Stimulated activated CD4-positive, alpha-beta T cell treated with anti-CD3 and anti-CD28 coated beads, Interleukin-1b, Interleukin-23, amount 100 ng/mL, for 24 hours (primary cell): ENCODE data around the gene STX2.
"Not testable (repeated sequence)": the region's sequence is repeated elsewhere in the genome, so short reads cannot be mapped to it uniquely, and the experiment has no call there.

ENCODE experiments used
- DNase-seq, 4 experiments: peaks; one replicate each; pipeline ENCODE4 v3.0.0-alpha.2; 2020; ENCODE audit warnings: low read depth in 4 of 4, low spot score in 1 of 4

Gene STX2

DNA sequence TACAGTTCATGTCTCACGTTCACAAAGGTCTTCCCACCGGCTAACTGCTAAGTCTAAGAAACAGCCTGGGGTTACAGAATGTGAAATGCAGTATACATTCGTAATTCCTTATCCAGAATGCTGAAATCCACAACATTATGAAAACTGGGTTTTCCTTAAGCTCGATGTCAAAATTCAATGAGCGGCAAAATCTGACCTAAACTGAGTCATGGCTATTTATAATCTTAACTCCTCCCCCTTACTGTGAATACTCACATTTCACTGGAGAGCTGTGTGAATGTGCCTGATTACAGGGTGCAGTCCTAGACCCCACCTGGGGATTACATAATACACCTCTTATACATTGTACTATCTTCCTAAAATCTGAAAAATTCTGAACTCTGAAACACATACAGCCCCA, 35.3 kb downstream of the STX2 start:
- DNase-seq = no peak

DNA sequence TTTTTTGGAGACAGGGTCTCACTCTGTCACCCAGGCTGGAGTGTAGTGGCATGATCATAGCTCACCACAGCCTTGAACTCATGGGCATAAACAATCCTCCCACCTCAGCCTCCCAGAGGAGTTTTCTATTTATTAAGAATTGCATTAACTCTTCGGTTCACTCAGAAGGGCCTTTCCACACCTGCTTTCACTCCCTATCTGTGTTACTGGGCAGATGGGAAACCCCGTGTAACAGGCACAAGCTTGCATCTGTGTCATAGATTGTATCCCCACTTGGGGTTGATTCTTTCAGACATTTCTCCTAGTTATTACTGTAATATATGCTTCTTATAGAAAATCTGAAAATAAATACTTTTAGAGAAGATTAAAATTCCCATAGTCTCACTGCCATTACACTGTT, 38.7 kb downstream of the STX2 start:
- DNase-seq = no peak

DNA sequence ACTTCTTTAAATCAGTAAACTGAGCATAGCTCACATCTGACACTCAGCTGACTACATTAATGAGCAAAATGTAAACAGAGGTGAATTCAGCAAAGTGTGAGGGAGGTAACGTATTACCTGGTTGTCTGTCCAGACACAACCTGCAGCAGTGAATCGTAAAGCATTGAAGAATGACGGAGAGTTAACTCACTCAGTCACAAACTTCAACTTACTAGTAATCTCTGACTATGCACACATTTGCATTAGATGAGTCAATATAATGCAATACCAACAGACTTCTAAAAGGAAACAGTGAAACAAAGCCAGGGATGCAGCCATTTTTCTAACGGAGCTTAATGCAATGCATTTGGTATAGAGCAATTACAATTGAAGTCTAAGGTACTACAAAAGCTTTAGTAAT, 40.0 kb downstream of the STX2 start:
- DNase-seq = no peak

DNA sequence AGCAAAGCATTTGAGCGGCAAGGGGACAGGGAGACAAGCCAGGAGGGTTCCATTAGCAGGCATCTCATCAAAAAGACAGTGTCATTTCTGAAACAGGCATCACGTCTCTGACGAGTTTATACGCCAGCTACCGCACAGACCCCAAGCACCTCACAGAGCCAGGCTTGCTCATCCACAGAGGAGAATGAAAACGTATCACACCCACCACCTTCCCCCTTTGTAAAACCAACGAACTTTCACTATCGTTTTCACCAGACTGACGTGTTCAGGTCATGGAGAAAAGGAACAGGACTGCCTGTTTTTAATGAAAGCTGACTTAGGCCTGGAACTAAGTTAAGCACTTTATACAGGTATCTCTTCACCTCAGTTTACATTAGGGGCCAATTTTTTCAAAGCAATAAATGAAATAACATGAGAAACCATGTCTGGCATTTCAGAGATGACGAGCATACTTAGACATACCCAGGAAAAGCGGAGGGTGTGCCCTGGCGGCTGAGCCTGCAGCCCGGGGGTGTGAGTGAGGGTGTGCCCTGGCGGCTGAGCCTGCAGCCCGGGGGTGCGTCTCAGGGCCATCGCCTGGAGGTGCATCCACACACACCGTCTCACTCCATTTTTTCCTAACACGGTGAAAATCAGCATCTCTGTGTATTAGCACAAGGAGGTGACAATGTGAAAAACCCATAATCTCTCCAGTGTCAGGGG, 41.9 kb downstream of the STX2 start:
- peak in 3 of 4 experiments; percentile 10 to 41 (median 27) for DNase-seq

DNA sequence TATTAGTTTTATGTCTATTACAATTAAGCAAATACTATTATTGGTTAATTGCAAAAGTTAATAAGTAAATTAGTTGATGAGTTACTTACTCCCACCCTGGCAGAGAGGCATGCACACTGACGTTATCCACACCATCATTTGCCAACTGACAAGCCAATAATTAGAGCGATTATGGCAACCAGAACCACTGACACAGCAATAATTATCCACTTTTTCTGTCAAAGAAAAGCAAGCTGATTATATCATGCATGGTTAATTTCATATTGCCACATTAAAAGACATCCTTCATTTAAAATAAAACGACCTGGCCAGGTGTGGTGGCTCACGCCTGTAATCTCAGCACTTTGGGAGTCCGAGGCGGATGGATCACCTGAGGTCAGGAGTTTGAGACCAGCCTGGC, 43.1 kb downstream of the STX2 start:
- no peak for DNase-seq

DNA sequence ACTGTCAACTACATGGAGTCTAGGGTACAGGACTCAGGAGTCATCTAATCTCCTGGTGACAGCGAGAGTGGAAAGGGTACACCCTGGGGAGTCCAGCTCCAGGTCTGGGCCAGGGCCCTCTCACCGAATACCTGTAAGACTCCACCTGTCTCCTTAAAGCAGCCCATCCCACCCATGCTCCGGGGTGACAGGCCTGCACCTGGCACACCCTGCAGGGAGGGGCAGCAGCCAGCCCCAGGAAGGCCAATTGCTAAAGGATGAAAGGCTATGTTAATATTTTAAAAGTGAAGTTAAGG, 45.5 kb downstream of the STX2 start:
- DNase-seq = no peak

DNA sequence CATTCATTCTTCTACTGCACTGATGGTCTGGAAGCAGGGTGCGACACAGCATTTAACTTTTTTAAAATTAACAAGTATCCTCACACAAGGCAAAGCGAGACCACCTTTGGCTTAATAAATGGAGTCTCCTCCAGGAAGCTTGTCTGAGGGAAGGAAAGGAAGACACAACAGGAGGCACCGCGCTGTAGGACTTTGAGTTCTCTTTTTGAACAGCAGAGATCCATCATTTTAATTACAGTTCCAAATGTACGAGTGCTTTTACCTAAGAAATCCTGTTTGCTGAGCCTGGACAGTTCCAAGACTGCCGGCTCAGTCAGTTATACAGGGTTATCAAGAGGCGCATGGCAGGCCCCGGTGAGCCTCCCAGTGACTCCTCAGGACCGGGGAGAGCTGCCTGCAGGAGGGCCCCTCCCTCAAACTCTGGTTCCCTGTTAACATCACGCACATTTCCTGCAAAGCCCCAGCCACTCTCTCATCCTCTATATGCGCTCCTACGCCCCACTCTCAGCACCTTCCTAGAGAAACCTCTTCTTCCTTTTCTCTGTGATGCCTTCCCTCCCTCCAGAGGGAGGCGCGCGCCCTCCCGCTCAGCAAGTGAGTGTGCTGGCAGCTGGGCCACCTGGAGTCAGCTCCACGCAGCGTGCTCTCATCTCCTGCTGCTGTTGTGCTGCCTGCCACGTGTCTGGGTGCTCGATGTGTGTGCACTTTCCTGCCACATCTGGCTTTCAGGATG, 46.1 kb downstream of the STX2 start:
- no peak for DNase-seq

DNA sequence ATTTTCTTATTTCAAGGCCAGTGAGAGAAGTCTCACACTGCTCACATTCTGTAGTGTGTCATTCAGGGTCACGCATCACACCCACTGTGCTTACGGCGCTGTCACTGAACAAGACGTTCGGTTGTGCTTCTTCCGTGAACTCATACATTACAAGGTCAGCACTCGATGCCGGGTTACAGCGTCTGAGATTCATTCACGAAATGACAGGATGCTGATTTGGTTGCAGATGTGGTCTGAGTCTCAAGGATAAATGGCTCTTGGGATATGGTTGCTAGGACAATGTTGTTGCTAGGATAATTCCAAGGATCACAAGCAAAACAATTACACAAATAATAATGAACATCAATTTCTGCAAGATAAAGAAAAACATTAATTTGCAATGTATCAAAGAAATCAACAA, 47.4 kb downstream of the STX2 start:
- DNase-seq = no peak

DNA sequence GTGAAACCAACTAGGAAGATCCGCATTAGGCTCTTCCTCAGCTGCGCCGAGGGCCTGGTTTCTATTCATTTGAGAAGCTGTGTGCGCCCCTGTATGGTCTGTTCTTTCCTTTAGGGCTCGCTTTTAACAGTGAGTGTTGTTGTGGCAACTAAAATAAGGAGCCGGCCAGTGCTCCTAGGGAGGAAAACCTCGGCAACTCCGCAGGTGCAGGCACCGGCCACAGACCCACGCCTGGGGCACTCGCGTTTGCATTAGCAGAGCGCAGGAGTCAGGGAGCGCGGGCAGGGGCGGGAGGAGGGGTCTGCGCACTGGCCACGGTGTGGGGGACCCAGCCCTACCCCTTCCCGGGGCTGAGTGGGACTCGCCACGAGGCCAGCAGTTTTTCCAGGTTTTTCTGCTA, 50.5 kb downstream of the STX2 start:
- no peak for DNase-seq

DNA sequence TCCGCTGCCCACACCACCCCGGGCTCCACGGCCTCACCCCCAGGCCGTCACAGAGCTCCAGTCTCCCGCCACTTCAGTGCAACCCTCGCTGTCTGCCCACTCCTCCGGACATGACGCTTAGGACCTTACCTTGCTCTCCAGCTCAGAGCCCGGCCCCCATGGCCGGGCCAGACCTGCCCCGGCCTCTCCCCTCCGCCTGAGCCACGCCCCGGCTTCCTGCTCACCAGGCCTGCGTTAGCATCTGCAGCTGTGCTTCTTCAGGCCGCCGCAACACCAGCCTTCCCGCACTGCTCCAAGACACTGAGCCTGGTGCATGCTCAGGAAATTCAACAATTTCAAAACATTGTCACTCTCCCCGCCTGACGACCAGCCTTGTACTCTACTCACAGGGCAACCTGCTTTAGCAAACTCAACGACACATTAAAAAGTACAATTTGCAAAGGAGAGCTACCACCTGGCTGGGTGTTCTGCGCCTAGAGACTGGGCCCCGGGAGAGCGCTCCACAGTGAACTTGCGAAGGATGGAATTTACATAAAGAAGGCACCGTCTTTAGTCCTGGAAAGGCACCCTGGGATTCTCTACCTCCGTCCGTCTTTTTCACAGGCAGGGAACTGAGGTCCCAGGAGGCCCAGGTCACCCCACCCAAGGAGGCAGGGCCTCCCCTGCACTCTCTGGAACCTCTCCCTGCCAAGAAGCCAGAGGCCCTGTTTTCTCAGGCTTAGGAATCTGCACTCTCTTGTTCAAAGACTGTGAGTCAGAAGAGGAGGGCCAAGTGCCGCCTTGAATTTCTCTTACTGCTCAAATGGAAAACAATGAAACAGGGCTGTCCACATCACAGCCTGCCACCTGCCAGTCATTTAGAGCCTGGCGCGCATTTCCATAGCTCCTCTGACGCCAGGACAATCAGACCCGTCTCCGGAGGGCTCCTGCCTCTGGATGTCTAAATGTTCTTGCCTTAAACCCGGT, 51.3 kb downstream of the STX2 start:
- DNase-seq = no peak

DNA sequence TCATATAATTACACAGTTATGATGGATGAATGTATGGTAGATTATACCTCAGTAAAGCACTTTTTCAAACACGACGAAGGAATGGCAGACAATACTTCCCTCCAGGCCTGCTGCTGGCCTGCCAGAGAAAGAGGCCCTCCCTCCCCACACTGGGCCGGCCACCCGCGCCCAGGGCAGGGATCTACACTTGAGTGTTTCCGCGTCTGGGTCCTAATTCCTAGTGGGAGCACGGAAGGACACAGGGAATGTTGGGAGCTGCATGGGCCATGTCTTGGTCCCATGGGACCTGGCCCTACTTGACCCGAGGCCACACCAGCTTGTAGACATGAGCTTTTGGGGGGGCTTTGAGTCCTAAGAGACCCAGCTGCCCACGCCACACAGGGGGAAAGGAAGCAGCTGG, 52.0 kb downstream of the STX2 start:
- no peak for DNase-seq

DNA sequence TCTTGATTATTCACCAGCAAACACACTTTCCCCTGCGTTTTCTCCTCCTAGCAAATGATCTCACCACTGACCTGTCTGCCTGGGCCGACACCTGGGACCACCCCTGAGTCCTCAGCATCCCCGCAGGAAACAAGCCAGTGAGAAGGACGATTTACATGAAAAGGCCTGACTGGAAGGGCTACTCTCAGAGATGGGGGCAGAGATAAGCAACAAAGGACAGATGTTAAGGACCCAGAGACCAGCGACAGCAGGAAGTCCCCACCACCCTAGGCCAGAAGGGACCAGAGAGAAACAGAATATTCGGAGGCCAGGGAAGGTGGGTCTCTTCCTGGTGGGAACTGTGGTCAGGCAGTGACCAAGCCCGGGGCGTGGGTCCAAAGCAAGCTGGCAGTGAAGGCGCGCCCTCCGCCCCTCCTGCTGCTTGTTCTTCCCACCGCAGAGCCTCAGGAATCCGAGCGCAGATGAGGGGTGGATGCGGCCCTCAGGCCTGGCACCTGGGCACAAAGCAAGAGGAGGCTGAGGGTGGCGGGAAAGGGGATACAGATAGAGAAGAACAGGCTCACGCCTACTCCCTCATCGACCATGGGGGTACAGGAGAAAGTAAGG, 55.8 kb downstream of the STX2 start:
- no peak for DNase-seq

DNA sequence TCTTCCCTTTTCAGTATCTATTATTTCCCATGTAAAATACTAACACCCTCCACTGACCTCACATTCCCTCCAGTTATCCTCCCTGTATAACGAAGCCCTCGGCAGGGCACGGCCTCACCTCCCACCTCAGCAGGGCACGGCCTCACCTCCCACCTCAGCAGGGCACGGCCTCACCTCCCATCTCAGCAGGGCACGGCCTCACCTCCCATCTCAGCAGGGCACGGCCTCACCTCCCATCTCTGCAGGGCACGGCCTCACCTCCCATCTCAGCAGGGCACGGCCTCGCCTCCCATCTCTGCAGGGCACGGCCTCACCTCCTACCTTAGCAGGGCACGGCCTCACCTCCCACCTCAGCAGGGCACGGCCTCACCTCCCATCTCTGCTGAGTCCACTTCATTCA, 56.8 kb downstream of the STX2 start:
- not testable (repeated sequence) for DNase-seq

DNA sequence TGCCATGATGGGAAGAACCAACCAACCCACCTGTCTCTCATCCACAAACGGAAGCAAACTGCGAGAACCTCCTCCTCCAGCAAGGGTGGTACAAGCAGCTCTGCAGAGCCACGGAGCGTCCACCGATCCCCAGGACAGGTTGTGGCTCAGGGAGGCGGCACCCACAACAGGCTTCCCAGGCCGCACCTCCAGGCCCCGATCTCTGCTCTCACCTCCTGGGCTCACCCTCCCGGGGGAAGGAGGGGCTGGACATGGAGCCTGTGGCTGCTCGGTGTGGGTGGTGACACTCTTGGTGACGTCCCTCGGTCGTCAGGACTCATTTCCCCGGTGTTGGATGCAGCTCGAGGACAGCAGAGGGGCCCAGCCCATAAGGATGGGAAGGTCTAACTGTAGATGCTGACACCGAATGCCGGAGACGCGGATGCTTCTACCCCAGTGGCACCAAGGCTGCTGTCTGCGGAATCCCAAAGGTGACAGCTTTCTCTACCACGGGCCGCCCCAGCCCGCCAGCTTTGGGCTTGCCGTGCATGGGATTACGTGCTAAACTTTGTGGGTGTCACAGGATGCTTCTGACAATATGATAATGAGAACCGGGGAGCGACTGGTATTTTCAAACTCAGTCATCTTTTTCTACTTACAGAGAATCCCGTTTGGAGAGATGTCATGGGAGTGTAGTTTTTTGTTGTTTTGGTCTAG, 58.0 kb downstream of the STX2 start:
- DNase-seq = no peak

DNA sequence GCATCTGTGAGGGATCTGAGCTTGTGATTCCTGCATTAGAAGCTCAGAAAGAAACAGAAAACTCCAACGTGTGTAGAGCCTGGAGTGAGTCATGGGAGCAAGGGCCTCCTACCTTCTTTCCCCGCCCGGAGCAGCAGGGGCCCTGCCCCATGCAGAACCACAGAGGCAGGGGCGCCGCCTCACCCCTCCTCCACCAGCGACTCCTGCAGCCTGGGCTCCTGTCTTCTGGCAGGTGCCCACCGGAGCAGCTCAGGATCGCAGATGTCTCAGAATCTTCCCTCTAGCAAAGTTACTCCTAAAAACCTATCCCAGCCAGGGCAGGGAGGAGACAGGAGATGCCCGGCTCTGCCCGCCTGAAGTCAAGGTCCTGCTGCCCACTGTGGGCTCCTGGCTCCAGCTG, 58.7 kb downstream of the STX2 start:
- no peak for DNase-seq

DNA sequence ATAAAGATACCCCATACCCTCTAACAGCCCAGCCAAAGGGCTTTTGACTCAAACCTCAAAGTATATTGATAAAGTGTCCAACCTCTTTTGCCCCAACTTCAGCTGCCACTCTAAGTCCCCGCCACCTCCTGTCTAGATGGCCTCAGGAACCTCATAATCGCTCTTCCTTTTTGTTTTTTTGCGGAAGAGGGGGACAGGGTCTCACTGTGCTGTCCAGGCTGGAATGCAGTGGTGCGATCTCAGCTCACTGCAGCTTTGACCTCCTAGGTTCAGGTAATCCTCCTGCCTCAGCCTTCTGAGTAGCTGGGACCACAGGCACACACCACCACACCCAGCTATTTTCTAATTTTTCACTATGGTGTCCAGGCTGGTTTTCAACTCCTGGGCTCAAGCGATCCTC, 60.3 kb downstream of the STX2 start:
- DNase-seq = no peak

DNA sequence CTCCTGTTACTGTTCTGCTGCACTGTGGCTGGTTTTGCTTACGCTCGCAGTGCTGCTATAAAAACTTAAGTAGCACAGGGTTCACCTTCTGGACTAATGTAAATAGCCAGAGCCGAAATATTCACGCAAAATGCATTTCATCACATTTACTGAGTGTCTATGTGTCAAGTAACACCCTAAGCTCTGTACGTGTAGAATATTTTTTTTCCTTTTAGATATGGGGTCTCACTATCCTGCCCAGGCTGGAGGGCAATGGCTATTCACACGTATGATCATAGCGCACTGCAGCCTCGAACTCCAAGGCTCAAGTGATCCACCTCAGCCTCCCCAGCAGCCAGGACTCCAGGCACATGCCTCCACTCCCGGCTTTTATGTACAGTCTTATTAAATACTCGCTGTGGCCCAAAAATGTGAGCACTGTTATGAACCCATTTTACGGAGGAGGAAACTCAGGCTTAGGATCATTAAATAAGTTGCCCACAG, 62.2 kb downstream of the STX2 start:
- no peak for DNase-seq

DNA sequence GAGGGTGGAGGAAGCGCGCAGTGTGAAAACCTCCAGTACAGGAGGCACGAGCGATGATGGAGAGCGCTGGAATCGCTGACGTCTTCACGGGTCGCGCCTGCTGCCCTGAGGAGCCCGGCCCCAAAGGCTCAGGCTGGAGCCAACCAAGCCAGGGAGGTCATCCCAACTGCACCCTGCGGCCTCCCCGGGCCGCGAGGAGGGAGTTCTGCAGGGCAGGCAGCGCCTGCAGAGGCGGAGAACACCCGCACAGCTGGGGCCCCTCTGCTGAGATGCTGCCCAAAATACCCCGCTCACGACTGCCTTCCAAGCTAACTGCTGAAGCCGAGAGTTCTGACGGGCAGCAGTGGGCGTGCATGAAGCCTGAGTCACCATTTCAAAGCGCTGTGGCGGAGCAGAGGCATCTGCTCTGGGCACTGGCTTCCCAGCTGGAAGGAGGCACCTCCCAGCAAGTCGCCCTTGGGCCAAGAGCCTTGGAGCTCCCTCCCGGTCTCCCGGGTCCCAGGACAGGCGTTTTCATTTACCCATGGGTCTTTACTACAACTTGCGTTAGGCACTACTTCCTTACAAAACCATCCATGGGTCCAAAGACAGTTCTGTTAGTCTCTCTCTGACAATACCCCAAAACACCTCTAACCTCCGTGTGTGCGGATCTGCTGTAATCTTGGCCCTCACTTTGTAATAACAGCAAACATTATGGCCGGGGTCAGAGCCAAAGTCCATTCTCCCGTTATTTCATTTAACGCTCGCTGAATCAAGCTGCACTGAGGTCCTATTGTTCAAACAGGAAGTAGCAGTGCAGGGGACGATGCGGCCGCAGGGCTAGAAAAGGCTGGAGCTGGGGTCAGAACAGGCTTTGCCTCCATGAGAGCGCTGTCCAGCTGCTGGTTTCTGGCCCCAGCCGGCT, 62.8 kb downstream of the STX2 start:
- DNase-seq = peak; percentile 31 to 62 (median 52)

DNA sequence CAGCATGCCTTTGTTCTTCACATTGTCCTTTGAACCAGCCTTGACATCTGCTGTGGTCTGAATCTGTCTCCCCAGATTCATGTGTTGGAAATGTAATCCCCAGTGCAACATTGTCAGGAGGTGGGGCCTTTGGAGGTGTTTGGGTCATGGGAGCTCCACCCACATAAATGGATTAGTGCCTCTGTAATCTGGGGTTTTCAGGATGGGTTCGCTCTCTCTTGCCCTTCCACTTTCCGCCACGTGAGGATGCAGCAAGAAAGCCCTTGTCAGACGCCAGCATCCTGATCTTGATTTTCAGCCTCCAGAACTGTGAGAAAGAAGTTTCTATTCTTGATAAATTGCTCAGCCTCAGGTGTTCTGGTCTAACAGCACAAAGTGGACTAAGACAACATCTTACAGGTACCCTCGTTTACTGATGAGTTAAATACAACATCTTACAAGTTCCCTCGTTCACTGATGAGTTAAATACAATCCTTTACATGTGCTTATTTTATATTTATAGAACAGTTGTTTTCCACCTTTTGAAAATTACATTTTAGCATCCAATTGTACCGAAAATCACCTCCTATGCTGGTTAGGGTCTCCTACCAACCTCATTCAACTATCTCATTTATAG, 68.5 kb downstream of the STX2 start:
- DNase-seq = no peak
